Activated T-cell treated with anti-CD3 and anti-CD28 coated beads, Interleukin-2, amount 50 U/mL, for 1 hour (primary cell): ENCODE results near the gene RPS21.
"Not testable (repeated sequence)": the region's sequence is repeated elsewhere in the genome, so short reads cannot be mapped to it uniquely, and the experiment has no call there.

ENCODE experiments used
- DNase-seq: peaks from one replicate; pipeline ENCODE4 v3.0.0-alpha.2; 2020

The RPS21 gene

DNA sequence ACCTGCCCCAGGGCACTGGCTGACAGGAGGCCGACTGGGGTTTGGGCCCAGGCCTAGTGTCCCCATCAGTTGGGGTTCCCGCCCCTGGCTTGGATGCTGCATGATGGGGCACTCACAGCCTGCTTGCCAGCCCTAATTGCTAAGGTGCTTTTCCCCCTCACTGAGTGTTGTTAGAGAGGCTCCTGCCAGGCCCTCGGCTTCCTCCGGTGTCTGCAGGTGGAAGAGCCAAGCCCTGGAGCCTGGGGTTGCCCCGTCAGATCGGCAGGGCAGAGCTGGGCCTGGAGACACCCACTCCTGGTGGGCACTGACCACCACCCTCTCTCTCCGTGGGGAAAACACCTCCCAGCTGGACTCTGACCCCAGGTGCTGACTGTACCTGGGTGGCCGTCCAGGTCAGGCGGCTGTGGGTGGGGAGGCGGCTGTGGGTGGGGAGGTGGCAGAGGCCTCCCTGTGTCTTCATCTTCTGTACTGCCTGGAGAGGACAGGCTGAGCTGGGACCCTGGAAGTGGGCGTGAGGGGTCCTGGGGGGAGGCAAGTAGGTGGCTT, 26.2 kb downstream of the RPS21 start:
- DNase-seq: no peak

DNA sequence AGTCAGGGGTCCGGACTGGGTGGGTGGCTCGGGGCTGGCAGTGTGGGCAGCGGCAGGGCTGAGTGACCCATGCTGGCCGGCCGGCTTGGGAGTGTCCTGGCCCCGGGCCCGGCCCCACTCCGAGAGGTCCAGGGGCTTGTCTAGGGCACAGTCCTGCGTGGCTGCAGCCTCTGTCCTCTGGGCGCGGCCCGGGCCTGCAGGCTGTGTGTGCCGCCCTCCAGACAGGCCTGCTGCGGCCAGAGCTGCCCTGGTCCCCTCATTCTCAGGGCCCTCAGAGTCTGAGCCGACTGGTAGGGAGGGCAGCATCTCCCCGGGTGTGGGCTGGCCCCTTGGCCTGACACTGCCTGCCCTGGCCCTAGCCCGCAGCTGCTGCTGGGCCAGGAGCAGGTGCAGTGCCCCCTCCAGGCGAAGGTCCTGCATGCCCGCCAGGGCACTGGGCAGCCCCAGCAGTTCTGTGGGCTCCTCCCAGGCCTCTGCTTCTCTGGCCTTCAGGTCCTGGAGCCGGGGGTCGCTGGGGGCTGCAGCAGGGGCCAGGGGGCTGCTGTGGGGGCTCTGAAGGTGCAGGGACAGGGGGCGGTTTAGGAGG, 27.1 kb downstream of the RPS21 start:
- DNase-seq: no peak

- DNase-seq: no peak
Observed at GRCh38 chr20:62415354-62416111, 28.6 kb downstream of the RPS21 start.

DNA sequence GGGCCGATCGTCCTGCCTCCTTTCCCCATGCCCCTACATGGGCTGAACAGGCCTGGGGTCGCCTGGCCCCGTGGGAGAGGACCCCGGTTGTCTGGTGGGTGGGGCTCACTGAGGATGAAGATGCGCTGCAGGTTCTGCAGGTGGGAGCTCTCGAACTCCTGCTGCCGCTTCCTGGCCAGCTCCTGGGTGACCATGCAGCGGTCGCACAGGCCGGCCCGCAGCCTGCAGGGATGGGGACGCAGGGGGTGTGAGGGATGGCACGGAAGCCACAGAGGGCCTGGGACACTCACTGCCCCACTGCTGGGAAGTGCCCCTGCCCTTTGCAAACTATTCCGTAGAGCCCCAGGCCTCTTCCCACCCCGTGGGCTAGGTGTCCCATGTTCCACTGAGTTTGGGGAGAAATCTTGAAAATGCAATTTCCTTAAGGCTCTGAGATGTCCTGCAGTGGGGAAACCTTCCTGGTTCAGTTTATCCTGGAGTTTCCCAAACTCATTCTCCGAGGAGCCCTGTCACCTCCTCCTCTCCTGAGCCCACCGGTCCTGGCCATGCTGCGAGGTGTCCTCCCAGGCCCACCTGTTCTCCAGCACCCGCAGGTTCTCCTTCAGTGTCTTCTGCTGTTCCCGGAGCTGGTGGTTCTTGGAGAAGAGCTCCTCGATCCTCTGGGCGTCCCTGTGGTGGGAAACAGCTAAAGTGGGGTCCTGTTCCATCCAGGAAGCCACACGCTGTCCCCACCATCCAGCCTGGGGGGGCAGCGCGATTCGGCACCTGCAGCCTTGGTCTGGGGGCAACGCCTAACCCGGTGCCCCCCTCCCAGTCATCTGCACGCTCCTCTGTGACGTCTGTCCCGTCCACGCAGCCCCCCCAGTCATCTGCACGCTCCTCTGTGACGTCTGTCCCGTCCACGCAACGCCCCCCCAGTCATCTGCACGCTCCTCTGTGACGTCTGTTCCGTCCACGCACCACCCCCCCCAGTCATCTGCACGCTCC, 30.0 kb downstream of the RPS21 start:
- no peak for DNase-seq

GRCh38 chr20:62417981-62418708, 31.2 kb downstream of the RPS21 start:
- DNase-seq: no peak

GRCh38 chr20:62418709-62419487, 32.0 kb downstream of the RPS21 start:
- no peak for DNase-seq

DNA sequence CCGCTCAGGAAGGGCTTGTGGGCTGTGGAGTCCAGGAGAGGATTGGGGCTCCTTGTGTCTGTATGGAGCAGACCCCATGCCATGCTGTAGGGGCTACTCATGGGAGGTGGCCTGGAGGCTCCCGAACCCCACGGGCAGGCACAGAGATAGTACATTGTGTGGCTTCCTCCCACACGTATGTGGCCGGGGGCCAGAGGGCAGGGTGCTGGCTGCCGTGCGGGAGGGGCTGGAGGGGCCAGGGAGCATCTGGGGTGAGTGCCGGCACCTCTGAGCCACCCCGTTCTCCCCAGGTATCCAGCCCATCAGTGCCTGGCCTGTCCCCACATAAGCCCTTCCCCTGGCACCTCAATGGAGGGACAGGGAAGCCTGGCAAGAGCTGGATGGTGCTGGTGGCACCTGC, 32.9 kb downstream of the RPS21 start:
- no peak for DNase-seq

- no peak for DNase-seq
Observed at GRCh38 chr20:62420846-62421715, 34.2 kb downstream of the RPS21 start.

- DNase-seq: no peak
Observed at GRCh38 chr20:62421716-62421990, 34.8 kb downstream of the RPS21 start.

GRCh38 chr20:62422636-62423325, 35.9 kb downstream of the RPS21 start:
- DNase-seq: no peak

DNA sequence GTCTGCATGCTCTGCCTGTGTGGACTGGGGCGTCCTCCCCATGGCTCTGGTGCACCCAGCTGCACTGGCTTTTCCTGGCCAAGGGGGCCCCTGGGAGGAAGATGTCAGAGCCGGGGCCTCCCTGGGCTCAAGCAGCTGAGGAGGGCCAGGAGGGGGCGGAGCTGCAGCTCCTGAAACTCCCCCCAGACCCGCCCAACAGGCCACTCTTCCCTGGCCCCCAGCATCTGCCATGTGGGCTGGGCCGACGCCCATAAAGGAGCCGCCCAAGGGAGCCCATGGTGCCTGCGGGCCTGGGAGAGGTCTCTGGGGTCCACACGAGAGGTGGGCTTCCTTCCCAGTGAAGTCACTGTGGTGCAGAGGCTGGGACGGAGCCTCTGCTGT, 36.4 kb downstream of the RPS21 start:
- DNase-seq: no peak

- DNase-seq: no peak
Observed at GRCh38 chr20:62424249-62425107, 37.6 kb downstream of the RPS21 start.

DNA sequence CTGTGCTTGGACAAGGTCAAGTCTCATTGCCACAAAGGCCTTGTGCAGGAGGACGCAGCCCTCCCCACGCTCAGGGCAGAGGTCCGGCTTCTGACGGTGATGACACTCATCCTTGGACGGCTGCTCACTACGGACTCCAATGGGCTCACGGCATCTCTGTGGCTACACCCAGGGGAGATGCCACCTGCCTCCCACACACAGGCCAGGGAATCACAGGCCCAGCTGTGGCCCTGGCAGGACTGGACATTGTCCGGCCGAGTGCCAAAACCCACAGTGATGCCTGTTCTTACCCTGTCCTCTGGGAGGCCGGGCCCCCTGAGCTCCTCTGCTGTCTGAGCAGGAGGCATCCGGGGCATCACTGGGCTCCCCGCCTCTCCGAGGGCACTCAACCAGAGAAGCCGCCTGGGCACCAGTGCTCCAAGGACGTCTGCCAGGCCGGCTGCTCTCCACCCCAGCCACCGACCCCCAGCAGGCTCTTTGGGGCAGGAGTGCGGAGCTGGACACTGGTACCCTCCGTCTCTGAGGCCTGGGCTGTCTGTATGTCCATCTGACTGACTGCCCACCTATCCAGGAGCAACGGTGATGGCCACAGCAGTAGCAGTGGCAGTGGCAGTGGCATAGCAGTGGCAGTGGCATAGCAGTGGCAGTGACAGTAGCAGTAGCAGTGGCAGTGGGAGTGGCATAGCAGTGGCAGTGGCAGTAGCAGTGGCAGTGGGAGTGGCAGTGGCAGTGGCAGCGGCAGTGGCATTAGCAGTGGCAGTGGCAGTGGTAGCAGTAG, 38.6 kb downstream of the RPS21 start:
- no peak for DNase-seq

DNA sequence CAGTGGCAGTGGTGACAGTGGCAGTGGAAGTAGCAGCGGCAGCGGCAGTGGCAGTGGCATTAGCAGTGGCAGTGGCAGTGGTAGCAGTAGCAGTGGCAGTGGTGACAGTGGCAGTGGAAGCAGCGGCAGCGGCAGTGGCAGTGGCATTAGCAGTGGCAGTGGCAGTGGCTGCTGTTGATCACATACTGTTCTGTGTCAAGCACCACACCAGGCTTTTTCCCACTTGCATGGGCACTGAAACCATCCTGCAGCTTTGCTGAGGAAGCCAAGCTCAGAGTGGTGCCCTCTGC, 39.1 kb downstream of the RPS21 start:
- DNase-seq: not testable (repeated sequence)

DNA sequence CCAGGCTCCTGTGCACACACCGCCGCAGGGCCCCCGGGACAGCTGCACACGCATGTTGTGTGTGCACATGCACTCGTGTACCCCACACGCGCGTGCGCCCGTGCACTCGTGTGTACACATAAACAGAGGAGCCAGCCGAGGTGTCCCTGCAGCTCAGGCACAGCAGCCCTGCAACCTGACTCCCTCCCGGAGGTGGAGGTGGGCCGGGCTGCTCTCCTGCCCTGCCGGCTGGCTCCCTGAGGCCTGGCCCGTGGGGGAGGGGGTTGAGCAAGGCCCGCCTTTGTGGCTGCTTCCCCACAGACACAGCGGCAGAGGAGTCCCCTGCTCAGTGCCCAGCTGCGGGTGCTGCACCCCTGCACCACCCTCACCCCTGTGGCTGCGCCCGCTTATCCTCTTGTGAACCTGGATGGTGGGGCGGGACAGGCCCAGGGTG, 39.8 kb downstream of the RPS21 start:
- no peak for DNase-seq

DNA sequence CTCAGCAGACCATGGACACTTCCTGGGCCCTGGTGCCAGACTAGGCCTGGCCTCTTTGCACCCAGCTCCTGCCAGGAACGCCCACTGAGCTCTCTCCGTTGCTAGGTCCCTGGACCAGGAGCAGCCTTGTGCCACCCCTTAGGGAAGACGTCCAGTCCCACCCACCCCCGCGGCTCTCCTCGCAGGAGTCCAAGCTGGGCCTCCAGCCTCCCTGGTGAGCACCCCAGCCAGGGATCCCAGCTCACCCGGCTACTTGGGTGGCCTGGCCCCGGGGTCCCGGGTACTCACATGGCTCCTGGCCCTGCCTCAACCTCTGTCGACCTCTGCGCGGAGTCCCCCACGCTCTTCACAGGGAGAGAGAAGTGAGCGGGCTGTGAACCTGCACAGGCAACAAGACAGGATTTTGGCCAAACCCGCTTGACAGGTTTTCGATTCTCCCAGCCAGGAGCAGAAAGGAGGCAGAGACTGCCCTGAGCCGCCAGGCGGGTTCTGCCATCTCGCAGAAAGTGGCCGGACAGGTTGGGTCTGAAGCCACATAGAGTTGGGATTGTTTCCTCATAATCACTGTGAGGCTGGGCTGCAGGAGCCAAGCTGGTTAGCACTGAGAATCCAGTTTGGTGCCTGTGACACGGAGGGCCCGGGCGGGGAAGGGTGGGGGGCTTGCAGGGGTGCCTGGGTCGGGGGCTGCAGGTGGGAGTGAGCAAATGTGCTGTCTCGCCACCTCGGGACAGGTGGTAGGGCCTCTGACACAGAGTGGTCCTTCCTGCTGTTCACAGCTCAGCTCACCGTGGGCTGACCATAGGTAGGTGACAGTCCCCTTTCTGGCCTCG, 40.5 kb downstream of the RPS21 start, which contains the start of gene RBBP8NL:
RBBP8NL (minus strand) TSS at position 368 of the 830 bp plus-strand sequence. CDS start 7,892 bp downstream, outside the sequence.
- no peak for DNase-seq

GRCh38 chr20:62428002-62428372, 41.1 kb downstream of the RPS21 start:
- no peak for DNase-seq
